Neural crest cell (in vitro differentiated cells): ENCODE data around the gene PFN4. TPM values are rescaled to one million over a fixed set of nuclear protein-coding genes. Genes with fewer than 3 reads are reported as not detected.
A peak's percentile ranks its signal among the peaks of the same experiment; 100 is the strongest.

Source experiments
- DNase-seq: peaks from one replicate; pipeline ENCODE4 v3.0.0; 2021; ENCODE audit warnings: low read depth, mixed read lengths, low spot score
- H3K27ac Mint-ChIP-seq: one replicate; pipeline ENCODE4 v1.8.0; 2021; ENCODE audit warnings: mild to moderate bottlenecking, mixed read lengths; ENCODE audit not compliant: unreplicated experiment
- H3K27me3 Mint-ChIP-seq: 2 replicates; pipeline ENCODE4 v1.8.0; 2021; ENCODE audit warnings: low read depth, mild to moderate bottlenecking, mixed read lengths
- H3K36me3 Mint-ChIP-seq: 2 replicates; pipeline ENCODE4 v1.8.0; 2021; ENCODE audit warnings: low read depth, mild to moderate bottlenecking, mixed read lengths
- H3K4me1 Mint-ChIP-seq: 2 replicates; pipeline ENCODE4 v1.8.0; 2021; ENCODE audit warnings: mixed read lengths
- H3K4me3 Mint-ChIP-seq: one replicate; pipeline ENCODE4 v1.8.0; 2021; ENCODE audit warnings: mild to moderate bottlenecking, mixed read lengths
- H3K9me3 Mint-ChIP-seq: 2 replicates; pipeline ENCODE4 v1.8.0; 2021; ENCODE audit warnings: mixed read lengths
- CTCF ChIP-seq: fragments of 200-600 bp; sonication (generic); conservative IDR thresholded peaks from 2 replicates; pipeline ENCODE4 v1.5.0; 2021; ENCODE audit warnings: antibody characterized with exemption, mild to moderate bottlenecking
- total RNA-seq: library from RNA; stranded (reverse); gene quantifications from 2 replicates; pipeline ENCODE4 v1.2.1, GENCODE V29; 2021

PFN4 gene
- total RNA-seq, 1 donor from 2014 or later: 1.3 TPM

- no peak for DNase-seq
- H3K4me1 Mint-ChIP-seq: peaks cover 12% of the 10 kb centered on the region
- H3K4me3 Mint-ChIP-seq: no peak overlapping the region
- no peak overlapping the region for H3K27ac Mint-ChIP-seq
- no peaks in the 10 kb centered on the region for H3K27me3 Mint-ChIP-seq
- H3K36me3 Mint-ChIP-seq: peaks cover 3% of the 10 kb centered on the region
- TF ChIP-seq CTCF: no peak
- H3K9me3 Mint-ChIP-seq: no peaks in the 10 kb centered on the region
These were observed 34.2 kb downstream of the PFN4 start for GRCh38 chr2:24088821-24089359.

GRCh38 chr2:24087032-24087431 is 36.1 kb downstream of the PFN4 start:
- no peak for DNase-seq
- Mint-ChIP-seq H3K9me3 (no peaks in the 10 kb centered on the region), H3K36me3 (peaks cover 10% of the 10 kb centered on the region), H3K4me1 (peaks cover 21% of the 10 kb centered on the region), H3K27ac (no peak overlapping the region), H3K27me3 (no peaks in the 10 kb centered on the region), H3K4me3 (peak overlapping the region; percentile 38)
- TF ChIP-seq CTCF: no peak

GRCh38 chr2:24086241-24086640 is 36.9 kb downstream of the PFN4 start:
- Mint-ChIP-seq H3K4me3 (peak overlapping the region; percentile 80), H3K27ac (peak overlapping the region; percentile 52), H3K4me1 (peaks cover 23% of the 10 kb centered on the region), H3K36me3 (peaks cover 10% of the 10 kb centered on the region), H3K9me3 (no peaks in the 10 kb centered on the region), H3K27me3 (no peaks in the 10 kb centered on the region)
- no peak for DNase-seq
- TF ChIP-seq CTCF: no peak

GRCh38 chr2:24085200-24085489 is 38.0 kb downstream of the PFN4 start:
- Mint-ChIP-seq H3K4me1 (peaks cover 26% of the 10 kb centered on the region), H3K27me3 (no peaks in the 10 kb centered on the region), H3K4me3 (peak overlapping the region; percentile 98), H3K36me3 (peaks cover 8% of the 10 kb centered on the region), H3K27ac (no peak overlapping the region), H3K9me3 (no peaks in the 10 kb centered on the region)
- no peak for DNase-seq
- no peak for TF ChIP-seq CTCF

- peak; percentile 99 for TF ChIP-seq CTCF
- H3K27me3 Mint-ChIP-seq: no peaks in the 10 kb centered on the region
- DNase-seq: peak; percentile 96
- H3K9me3 Mint-ChIP-seq: no peaks in the 10 kb centered on the region
- H3K4me1 Mint-ChIP-seq: peaks cover 26% of the 10 kb centered on the region
- H3K36me3 Mint-ChIP-seq: peaks cover 9% of the 10 kb centered on the region
- peak within 1 kb of the TSS; percentile 99 for H3K27ac Mint-ChIP-seq
- peak within 1 kb of the TSS; percentile 98 for H3K4me3 Mint-ChIP-seq
These were observed 38.5 kb downstream of the PFN4 start, which contains the start of gene TP53I3 for GRCh38 chr2:24084386-24085199. TP53I3 (minus strand) TSS chr2:24084834; CDS start chr2:24084326, 508 bp downstream.
